ENCODE results near the gene LDB2.

Gene LDB2

GRCh38 chr4:16884673-16885460 lies 13.6 kb downstream of the LDB2 start:
- no peak for DNase-seq

- DNase-seq = no peak
These were observed 14.6 kb downstream of the LDB2 start for GRCh38 chr4:16883806-16884205.

- no peak for DNase-seq
These were observed 17.1 kb downstream of the LDB2 start for GRCh38 chr4:16881151-16881884.

- DNase-seq = no peak
These were observed 23.0 kb downstream of the LDB2 start for GRCh38 chr4:16875487-16875886.

- no peak for DNase-seq
These were observed 28.7 kb downstream of the LDB2 start for GRCh38 chr4:16869594-16870245.

GRCh38 chr4:16868674-16869073 lies 29.8 kb downstream of the LDB2 start:
- no peak for DNase-seq

- DNase-seq = no peak
These were observed 30.6 kb downstream of the LDB2 start for GRCh38 chr4:16867827-16868226.

- no peak for DNase-seq
These were observed 31.5 kb downstream of the LDB2 start for GRCh38 chr4:16866974-16867373.

GRCh38 chr4:16865897-16866283 lies 32.6 kb downstream of the LDB2 start:
- DNase-seq = no peak

- no peak for DNase-seq
These were observed 33.1 kb downstream of the LDB2 start for GRCh38 chr4:16865209-16865896.

- no peak for DNase-seq
These were observed 34.2 kb downstream of the LDB2 start for GRCh38 chr4:16864199-16864598.

GRCh38 chr4:16862697-16863096 lies 35.7 kb downstream of the LDB2 start:
- DNase-seq = no peak

- DNase-seq = no peak
These were observed 37.9 kb downstream of the LDB2 start for GRCh38 chr4:16860516-16860915.

GRCh38 chr4:16859031-16859430 lies 39.4 kb downstream of the LDB2 start:
- no peak for DNase-seq

GRCh38 chr4:16858275-16858752 lies 40.1 kb downstream of the LDB2 start:
- no peak for DNase-seq

- DNase-seq = no peak
These were observed 41.0 kb downstream of the LDB2 start for GRCh38 chr4:16857425-16857824.

- DNase-seq = no peak
These were observed 44.8 kb downstream of the LDB2 start for GRCh38 chr4:16853640-16854039.

GRCh38 chr4:16852644-16853043 lies 45.8 kb downstream of the LDB2 start:
- DNase-seq = no peak

GRCh38 chr4:16852228-16852627 lies 46.2 kb downstream of the LDB2 start:
- no peak for DNase-seq

GRCh38 chr4:16846540-16847117 lies 51.8 kb downstream of the LDB2 start:
- DNase-seq = no peak

- DNase-seq = no peak
These were observed 53.4 kb downstream of the LDB2 start for GRCh38 chr4:16844816-16845586.
